ENCODE data around the gene NCBP3.

NCBP3 gene

GRCh38 chr17:3796822-3797170 is 49.2 kb downstream of the NCBP3 start:
- Histone ChIP-seq H3K27ac (ENCODE audit: low read depth, low read length, poor library complexity, severe bottlenecking) (no peak overlapping the region), H3K4me1 (ENCODE audit: insufficient read depth, low read length, severe bottlenecking) (no peaks in the 10 kb centered on the region), H3K9ac (ENCODE audit: low read length) (no peak overlapping the region), H2AFZ (ENCODE audit: low read length) (no peak overlapping the region), H3K27me3 (ENCODE audit: insufficient read depth, low read length) (no peaks in the 10 kb centered on the region; the same call in 1 of the 2 replicates), H3K9me2 (ENCODE audit: low read depth, low read length) (no peaks in the 10 kb centered on the region), H4K20me1 (ENCODE audit: insufficient read depth, low read length) (no peaks in the 10 kb centered on the region), H3K79me2 (ENCODE audit: insufficient read depth, low read length) (no peaks in the 10 kb centered on the region), H3K36me3 (ENCODE audit: insufficient read depth, low read length) (no peaks in the 10 kb centered on the region), H3K9me3 (ENCODE audit: low read length) (no peaks in the 10 kb centered on the region), H3K4me2 (ENCODE audit: low read length) (no peak overlapping the region), H3F3A (ENCODE audit: insufficient read depth, low read length) (no peaks in the 10 kb centered on the region), H3K4me3 (ENCODE audit: low read depth, low read length, poor library complexity, severe bottlenecking) (no peak overlapping the region)
- TF ChIP-seq, protein P1, sequence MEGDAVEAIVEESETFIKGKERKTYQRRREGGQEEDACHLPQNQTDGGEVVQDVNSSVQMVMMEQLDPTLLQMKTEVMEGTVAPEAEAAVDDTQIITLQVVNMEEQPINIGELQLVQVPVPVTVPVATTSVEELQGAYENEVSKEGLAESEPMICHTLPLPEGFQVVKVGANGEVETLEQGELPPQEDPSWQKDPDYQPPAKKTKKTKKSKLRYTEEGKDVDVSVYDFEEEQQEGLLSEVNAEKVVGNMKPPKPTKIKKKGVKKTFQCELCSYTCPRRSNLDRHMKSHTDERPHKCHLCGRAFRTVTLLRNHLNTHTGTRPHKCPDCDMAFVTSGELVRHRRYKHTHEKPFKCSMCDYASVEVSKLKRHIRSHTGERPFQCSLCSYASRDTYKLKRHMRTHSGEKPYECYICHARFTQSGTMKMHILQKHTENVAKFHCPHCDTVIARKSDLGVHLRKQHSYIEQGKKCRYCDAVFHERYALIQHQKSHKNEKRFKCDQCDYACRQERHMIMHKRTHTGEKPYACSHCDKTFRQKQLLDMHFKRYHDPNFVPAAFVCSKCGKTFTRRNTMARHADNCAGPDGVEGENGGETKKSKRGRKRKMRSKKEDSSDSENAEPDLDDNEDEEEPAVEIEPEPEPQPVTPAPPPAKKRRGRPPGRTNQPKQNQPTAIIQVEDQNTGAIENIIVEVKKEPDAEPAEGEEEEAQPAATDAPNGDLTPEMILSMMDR (IDR thresholded peaks at IDR 0.05; ENCODE audit: low read length): no peak
- no peak for TF ChIP-seq EZH2 (IDR thresholded peaks at IDR 0.05; ENCODE audit: borderline replicate concordance, low read length)

DNA sequence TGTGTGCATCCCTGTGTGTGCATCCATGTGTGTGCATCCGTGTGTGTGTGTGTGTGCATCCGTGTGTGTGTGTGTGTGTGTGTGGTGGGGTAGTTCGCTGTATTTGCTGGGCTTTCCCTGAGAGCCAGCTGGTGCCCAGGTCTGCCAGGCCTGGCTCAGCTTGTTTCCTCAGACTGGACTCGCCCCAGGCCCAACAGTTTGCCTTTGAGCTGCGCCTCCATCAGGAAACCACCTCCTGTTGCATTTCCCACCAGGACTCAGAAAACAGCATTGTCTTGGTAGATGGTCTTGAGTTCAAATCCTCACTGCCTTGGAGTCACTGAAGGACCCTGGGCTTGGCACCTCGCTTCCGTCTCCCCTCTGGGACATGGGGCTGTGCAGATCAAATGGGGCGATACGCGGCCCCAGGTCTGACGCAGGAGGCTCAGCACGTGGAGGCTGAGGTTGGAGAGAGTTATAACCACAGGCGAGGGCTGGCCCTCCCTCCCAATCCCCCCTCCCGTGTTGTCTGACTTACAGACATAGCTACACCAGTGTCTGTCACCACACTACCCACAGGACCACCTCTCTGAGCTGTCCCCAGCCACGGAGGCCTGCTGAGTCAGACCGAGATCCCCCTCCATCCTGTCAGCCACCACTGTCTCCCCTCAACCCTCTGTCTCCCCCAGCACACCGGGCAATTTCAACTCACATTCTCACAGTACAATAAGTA is 49.8 kb downstream of the NCBP3 start:
- no peaks in the 10 kb centered on the region for H4K20me1 ChIP-seq (ENCODE audit: insufficient read depth, low read length)
- H3K9me3 ChIP-seq (ENCODE audit: low read length): no peaks in the 10 kb centered on the region
- no peak overlapping the region for H3K4me2 ChIP-seq (ENCODE audit: low read length)
- no peaks in the 10 kb centered on the region for H3K36me3 ChIP-seq (ENCODE audit: insufficient read depth, low read length)
- no peak overlapping the region for H3K27ac ChIP-seq (ENCODE audit: low read depth, low read length, poor library complexity, severe bottlenecking)
- no peaks in the 10 kb centered on the region; the same call in 1 of the 2 replicates for H3K27me3 ChIP-seq (ENCODE audit: insufficient read depth, low read length)
- H3F3A ChIP-seq (ENCODE audit: insufficient read depth, low read length): no peaks in the 10 kb centered on the region
- no peak overlapping the region for H3K9ac ChIP-seq (ENCODE audit: low read length)
- H3K4me1 ChIP-seq (ENCODE audit: insufficient read depth, low read length, severe bottlenecking): no peaks in the 10 kb centered on the region
- H3K9me2 ChIP-seq (ENCODE audit: low read depth, low read length): no peaks in the 10 kb centered on the region
- no peak overlapping the region for H3K4me3 ChIP-seq (ENCODE audit: low read depth, low read length, poor library complexity, severe bottlenecking)
- TF ChIP-seq, protein P1 (IDR thresholded peaks at IDR 0.05; ENCODE audit: low read length): no peak
- no peaks in the 10 kb centered on the region for H3K79me2 ChIP-seq (ENCODE audit: insufficient read depth, low read length)
- H2AFZ ChIP-seq (ENCODE audit: low read length): no peak overlapping the region

GRCh38 chr17:3795390-3796102 is 50.5 kb downstream of the NCBP3 start:
- no peaks in the 10 kb centered on the region for H4K20me1 ChIP-seq (ENCODE audit: insufficient read depth, low read length)
- no peaks in the 10 kb centered on the region for H3K9me3 ChIP-seq (ENCODE audit: low read length)
- H3K9me2 ChIP-seq (ENCODE audit: low read depth, low read length): no peaks in the 10 kb centered on the region
- TF ChIP-seq, protein P1 (IDR thresholded peaks at IDR 0.05; ENCODE audit: low read length): no peak
- no peak for TF ChIP-seq EZH2 (IDR thresholded peaks at IDR 0.05; ENCODE audit: borderline replicate concordance, low read length)
- H2AFZ ChIP-seq (ENCODE audit: low read length): no peak overlapping the region
- H3K4me2 ChIP-seq (ENCODE audit: low read length): no peak overlapping the region
- no peaks in the 10 kb centered on the region for H3K79me2 ChIP-seq (ENCODE audit: insufficient read depth, low read length)
- no peaks in the 10 kb centered on the region for H3K36me3 ChIP-seq (ENCODE audit: insufficient read depth, low read length)
- H3K4me1 ChIP-seq (ENCODE audit: insufficient read depth, low read length, severe bottlenecking): no peaks in the 10 kb centered on the region
- no peak overlapping the region for H3K27ac ChIP-seq (ENCODE audit: low read depth, low read length, poor library complexity, severe bottlenecking)
- no peak overlapping the region for H3K9ac ChIP-seq (ENCODE audit: low read length)
- H3K4me3 ChIP-seq (ENCODE audit: low read depth, low read length, poor library complexity, severe bottlenecking): no peak overlapping the region
- H3K27me3 ChIP-seq (ENCODE audit: insufficient read depth, low read length): no peaks in the 10 kb centered on the region; the same call in 1 of the 2 replicates
- no peaks in the 10 kb centered on the region for H3F3A ChIP-seq (ENCODE audit: insufficient read depth, low read length)

Measured in OCI-LY1 (cell line).